ENCODE data around the gene SLC25A10.

- TF ChIP-seq CTCF (conservative IDR thresholded peaks at IDR 0.05; ENCODE audit: low read depth, low read length) (no peak), EZH2 (IDR thresholded peaks at IDR 0.05; ENCODE audit: borderline replicate concordance, low read depth, low read length, poor library complexity, severe bottlenecking) (no peak)
Observed at GRCh38 chr17:81683584-81684441, 28.3 kb upstream of the SLC25A10 start, which contains the start of the genes ARL16 and HGS.

Data from A673 (cell line).